Measurements from ENCODE around the gene C7. TPM values are rescaled to one million over a fixed set of nuclear protein-coding genes. Genes with fewer than 3 reads are reported as not detected.

The C7 gene
- total RNA-seq: 0.32 and 0.61 TPM in 2 replicates

GRCh38 chr5:40909264-40909663 lies at the start of gene C7:
C7 (plus strand) TSS chr5:40909497; CDS start chr5:40909611, 114 bp downstream.

Other genes with a start within 250 kb of the C7 start
- gene PTGER4, start 229.6 kb upstream of the C7 start, total RNA-seq: 37.2 and 56.5 TPM in 2 replicates
- gene TTC33, start 153.5 kb upstream of the C7 start, total RNA-seq: 14.6 and 24.8 TPM in 2 replicates
- 90.0 and 111 TPM in 2 replicates for gene PRKAA1, start 111.1 kb upstream of the C7 start, total RNA-seq
- 192 and 372 TPM in 2 replicates for gene RPL37, start 74.3 kb upstream of the C7 start, total RNA-seq
- 20.5 and 25.8 TPM in 2 replicates for gene CARD6, start 68.1 kb upstream of the C7 start, total RNA-seq
- not detected in 2 replicates for gene MROH2B, start 161.8 kb downstream of the C7 start, total RNA-seq

Measured in epithelial cell of umbilical artery (primary cell).